Common myeloid progenitor, CD34-positive (primary cell): Measurements from ENCODE around the gene TSTD1.

Experiments
- CTCF ChIA-PET: fragments of 350-600 bp; sonication (Branson Sonifier 250); formaldehyde crosslinking; loops from one replicate; lab custom pipeline; 2021; ENCODE audit warnings: antibody characterized with exemption; lab: Charles Lee
- POLR2A ChIA-PET: fragments of 350-600 bp; sonication (Branson Sonifier 250); formaldehyde crosslinking; loops from one replicate; lab custom pipeline; 2021; ENCODE audit warnings: antibody characterized with exemption; lab: Charles Lee
- DNase-seq, 3 donors: peaks; one replicate each; pipeline versions ENCODE4 v3.0.0 to v3.0.0-alpha.2; 2013
- H3K27ac ChIP-seq, 2 experiments: 1 replicate in 1 of 2; 2 replicates in 1 of 2; pipeline ENCODE4 v1.7.0; 2013; ENCODE audit warnings: inconsistent platforms in 2 of 2, low read length in 2 of 2, mild to moderate bottlenecking in 2 of 2, low read depth in 1 of 2, moderate library complexity in 1 of 2; ENCODE audit not compliant: severe bottlenecking in 2 of 2, insufficient read depth in 1 of 2, poor library complexity in 1 of 2
- H3K27me3 ChIP-seq, 5 experiments: replicated peaks in 2 of 5; 1 replicate in 3 of 5; 2 replicates in 2 of 5; pipeline versions ENCODE4 v1.6.1 to v1.7.0; 2013; ENCODE audit warnings: low read length in 4 of 5, mild to moderate bottlenecking in 2 of 5, moderate library complexity in 2 of 5, inconsistent platforms in 1 of 5; ENCODE audit not compliant: insufficient read depth in 5 of 5, control insufficient read depth in 4 of 5
- H3K36me3 ChIP-seq, 4 experiments: 1 replicate in 2 of 4; 2 replicates in 2 of 4; pipeline versions ENCODE4 v1.6.1 to v1.7.0; 2013; ENCODE audit warnings: low read length in 3 of 4, control low read depth in 1 of 4, mild to moderate bottlenecking in 1 of 4; ENCODE audit not compliant: control insufficient read depth in 4 of 4, insufficient read depth in 4 of 4
- H3K4me1 ChIP-seq, 4 experiments: 1 replicate in 3 of 4; 2 replicates in 1 of 4; pipeline versions ENCODE4 v1.6.1 to v1.7.1; 2013; ENCODE audit warnings: low read length in 3 of 4, mild to moderate bottlenecking in 3 of 4, control low read depth in 1 of 4, inconsistent platforms in 1 of 4, moderate library complexity in 1 of 4; ENCODE audit not compliant: control insufficient read depth in 4 of 4, insufficient read depth in 4 of 4; ENCODE audit errors: control extremely low read depth in 1 of 4
- H3K4me3 ChIP-seq, 7 experiments: 1 replicate in 4 of 7; 2 replicates in 3 of 7; pipeline versions ENCODE4 v1.5.1 to v1.7.0; 2013; ENCODE audit warnings: mild to moderate bottlenecking in 7 of 7, low read length in 6 of 7, moderate library complexity in 6 of 7, inconsistent platforms in 2 of 7, low read depth in 2 of 7, control low read depth in 1 of 7; ENCODE audit not compliant: insufficient read depth in 4 of 7, control insufficient read depth in 1 of 7; ENCODE audit errors: extremely low read depth in 1 of 7
- H3K9me3 ChIP-seq, 5 experiments: 1 replicate in 4 of 5; 2 replicates in 1 of 5; pipeline versions ENCODE4 v1.6.1 to v1.7.1; 2013; ENCODE audit warnings: low read length in 4 of 5, mild to moderate bottlenecking in 2 of 5, inconsistent platforms in 1 of 5, low read depth in 1 of 5, moderate library complexity in 1 of 5; ENCODE audit not compliant: control insufficient read depth in 4 of 5, insufficient read depth in 2 of 5; ENCODE audit errors: control extremely low read depth in 1 of 5
- WGBS: methylation state at CpG from one replicate; pipeline ENCODE4 v1.1.5; 2013; ENCODE audit not compliant: insufficient coverage; 5-methylcytosine and 5-hydroxymethylcytosine counted together

TSTD1 gene

DNA sequence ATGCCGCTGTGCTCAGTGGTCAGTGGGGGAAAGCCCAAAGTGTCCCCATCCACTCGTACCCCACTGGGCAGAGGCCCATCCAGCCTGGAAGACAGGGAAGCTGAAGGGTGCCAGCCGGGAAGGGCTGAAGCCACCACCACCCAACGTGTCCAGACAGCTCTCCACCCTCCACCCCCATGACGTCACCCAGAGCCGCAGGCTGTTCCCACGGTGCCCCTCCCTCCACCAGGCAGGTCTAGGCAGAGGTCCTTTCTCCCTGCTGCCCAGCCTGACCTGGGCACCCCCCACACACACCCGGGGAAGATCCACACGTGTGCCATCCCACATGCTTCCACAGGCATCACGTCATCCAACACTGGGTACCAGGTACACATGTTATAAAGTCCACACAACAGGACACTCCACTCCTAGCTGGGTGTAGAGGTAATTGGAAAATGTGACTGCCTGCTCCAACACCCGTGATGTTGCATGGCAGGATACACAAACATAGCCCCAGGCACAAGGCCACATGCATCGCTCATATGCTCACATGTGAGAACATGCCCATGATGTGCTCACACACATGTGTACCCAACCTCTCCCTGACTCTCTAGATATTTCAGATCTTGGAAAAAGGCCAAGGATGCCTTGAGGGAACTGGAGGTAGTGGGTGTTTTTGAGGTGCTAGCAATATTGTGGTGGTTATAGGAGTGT is 36.1 kb upstream of the TSTD1 start:
- Histone ChIP-seq H3K36me3 (no peaks in the 10 kb centered on the region), H3K27me3 (peaks cover 0 to 5% (median 0%) of the 10 kb centered on the region in 5 experiments), H3K4me1 (peaks cover 3 to 39% (median 23%) of the 10 kb centered on the region in 4 experiments), H3K4me3 (no peak overlapping the region), H3K9me3 (no peaks in the 10 kb centered on the region), H3K27ac (no peak overlapping the region)
- POLR2A ChIA-PET, result interaction anchor here (0.5 kb wide), 1 partner anchor 77 kb away, joined by 3 read pairs; no protein-coding TSS in a partner anchor
- no peak for DNase-seq
- CTCF ChIA-PET, result interaction anchor here (1.2 to 20.2 kb wide), 6 partner anchors 8 to 79 kb away, joined by 3 to 297 read pairs (median 98); partner anchors contain the start of genes DEDD, KLHDC9, TSTD1 and USF1
- 100% methylated on average over 6 of the region's 12 CpGs for WGBS

- Histone ChIP-seq H3K4me1 (peaks cover 6 to 51% (median 36%) of the 10 kb centered on the region in 4 experiments), H3K4me3 (no peak overlapping the region), H3K27me3 (no peaks in the 10 kb centered on the region), H3K27ac (no peak overlapping the region), H3K9me3 (no peaks in the 10 kb centered on the region), H3K36me3 (no peaks in the 10 kb centered on the region)
- DNase-seq, result peak in 1 of 3 donors; percentile 26
- ChIA-PET POLR2A (interaction anchor here (2.7 kb wide), 1 partner anchor 24 kb away, joined by 10 read pairs; the partner anchor contains the start of gene KLHDC9), CTCF (interaction anchor here (1.2 to 20.2 kb wide), 8 partner anchors 9 to 78 kb away, joined by 3 to 297 read pairs (median 81); partner anchors contain the start of genes DEDD, KLHDC9, NECTIN4 and TSTD1)
- 75% methylated on average over 4 of the region's 7 CpGs for WGBS
These were observed 34.8 kb upstream of the TSTD1 start for GRCh38 chr1:161073474-161074121.

- H3K9me3 ChIP-seq, result no peaks in the 10 kb centered on the region
- no peaks in the 10 kb centered on the region for H3K36me3 ChIP-seq
- DNase-seq, result no peak
- WGBS, result 97% methylated on average over 18 of the region's 19 CpGs
- no peak overlapping the region for H3K4me3 ChIP-seq
- CTCF ChIA-PET, result interaction anchor here (1.6 to 20.2 kb wide), 11 partner anchors 10 to 77 kb away, joined by 4 to 297 read pairs (median 13); partner anchors contain the start of genes DEDD, KLHDC9, NECTIN4 and TSTD1
- peaks cover 6 to 57% (median 41%) of the 10 kb centered on the region in 4 experiments for H3K4me1 ChIP-seq
- POLR2A ChIA-PET, result interaction anchor here (2.7 kb wide), 1 partner anchor 24 kb away, joined by 10 read pairs; the partner anchor contains the start of gene KLHDC9
- H3K27me3 ChIP-seq, result no peaks in the 10 kb centered on the region
- no peak overlapping the region for H3K27ac ChIP-seq
These were observed 34.1 kb upstream of the TSTD1 start for GRCh38 chr1:161072751-161073449.

- Histone ChIP-seq H3K36me3 (peaks cover 0 to 4% (median under 1%) of the 10 kb centered on the region in 4 experiments), H3K4me3 (no peak overlapping the region), H3K27ac (no peak overlapping the region), H3K27me3 (no peaks in the 10 kb centered on the region), H3K9me3 (no peaks in the 10 kb centered on the region), H3K4me1 (peaks cover 12 to 67% (median 50%) of the 10 kb centered on the region in 4 experiments)
- WGBS, result 45% methylated on average over 9 of the region's 9 CpGs
- DNase-seq, result peak; percentile 71 to 75 (median 74)
- ChIA-PET POLR2A (interaction anchor here (0.6 to 4.4 kb wide), 4 partner anchors 25 to 127 kb away, joined by 3 to 53 read pairs (median 8); partner anchors contain the start of genes ADAMTS4, KLHDC9 and USF1), CTCF (interaction anchor here (1.0 to 20.2 kb wide), 16 partner anchors 11 to 85 kb away, joined by 3 to 297 read pairs (median 7); partner anchors contain the start of genes DEDD, KLHDC9, NECTIN4 and TSTD1)
These were observed 33.2 kb upstream of the TSTD1 start for GRCh38 chr1:161071886-161072371.

DNA sequence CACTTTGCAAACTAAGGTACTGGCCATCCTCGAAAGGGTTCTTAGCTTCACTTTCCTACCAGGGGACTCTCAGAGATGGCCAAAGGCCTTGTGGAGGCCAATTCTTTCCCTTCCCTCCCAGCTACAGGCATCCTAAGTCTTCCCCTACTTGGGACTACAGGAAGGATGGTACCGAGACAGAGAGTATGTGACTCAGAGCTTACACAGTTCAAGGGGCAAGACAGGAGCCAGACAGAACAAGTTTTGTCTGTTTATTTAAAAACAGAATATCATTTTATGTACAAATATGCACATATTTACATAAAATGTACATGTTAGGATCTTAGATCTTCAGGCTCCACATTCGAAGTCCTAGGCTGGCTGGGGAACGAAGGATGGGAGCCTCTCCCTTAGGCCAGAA is 32.0 kb upstream of the TSTD1 start:
- CTCF ChIA-PET, result interaction anchor here (0.7 to 20.2 kb wide), 17 partner anchors 10 to 235 kb away, joined by 3 to 297 read pairs (median 4); partner anchors contain the start of genes DEDD, KLHDC9, TSTD1 and UFC1
- Histone ChIP-seq H3K4me1 (peaks cover 15 to 74% (median 56%) of the 10 kb centered on the region in 4 experiments), H3K9me3 (no peaks in the 10 kb centered on the region), H3K4me3 (no peak overlapping the region), H3K27ac (peak overlapping the region in 1 of 2 experiments; percentile 90), H3K36me3 (peaks cover 2 to 8% (median 5%) of the 10 kb centered on the region in 4 experiments), H3K27me3 (no peaks in the 10 kb centered on the region)
- POLR2A ChIA-PET, result interaction anchor here (1.0 to 4.4 kb wide), 3 partner anchors 25 to 41 kb away, joined by 3 to 53 read pairs (median 30); partner anchors contain the start of genes KLHDC9 and USF1
- DNase-seq, result no peak
- WGBS, result 100% methylated on average over 1 of the region's 4 CpGs

- no peaks in the 10 kb centered on the region for H3K27me3 ChIP-seq
- ChIA-PET POLR2A (interaction anchor here (0.8 to 4.4 kb wide), 4 partner anchors 24 to 56 kb away, joined by 3 to 53 read pairs (median 18); partner anchors contain the start of genes KLHDC9 and USF1), CTCF (interaction anchor here (1.0 to 20.2 kb wide), 12 partner anchors 9 to 107 kb away, joined by 3 to 297 read pairs (median 11); partner anchors contain the start of genes DEDD, F11R, KLHDC9 and TSTD1)
- WGBS, result 9% methylated on average over 9 of the region's 9 CpGs
- peaks cover 15 to 74% (median 56%) of the 10 kb centered on the region in 4 experiments for H3K4me1 ChIP-seq
- H3K9me3 ChIP-seq, result no peaks in the 10 kb centered on the region
- H3K27ac ChIP-seq, result peak within 1 kb of the TSS; percentile 72 to 90
- peak within 1 kb of the TSS; percentile 32 to 94 (median 81) for H3K4me3 ChIP-seq
- DNase-seq, result peak; percentile 84 to 97 (median 95)
- H3K36me3 ChIP-seq, result peaks cover 4 to 11% (median 5%) of the 10 kb centered on the region in 4 experiments
These were observed 31.0 kb upstream of the TSTD1 start, which contains the start of gene ARHGAP30 for GRCh38 chr1:161069731-161070270. Gene ARHGAP30, minus strand, starts transcription at chr1:161069891. Its CDS starts 267 bp downstream, at chr1:161069624.
